T-helper 2 cell (primary cell): ENCODE results near the gene MPL.
"Not testable (repeated sequence)": the region's sequence is repeated elsewhere in the genome, so short reads cannot be mapped to it uniquely, and the experiment has no call there.

ENCODE experiments used
- DNase-seq, 5 experiments: peaks; one replicate each; pipeline versions ENCODE4 v3.0.0 to v3.0.0-alpha.2; 2012 to 2022

The MPL gene

DNA sequence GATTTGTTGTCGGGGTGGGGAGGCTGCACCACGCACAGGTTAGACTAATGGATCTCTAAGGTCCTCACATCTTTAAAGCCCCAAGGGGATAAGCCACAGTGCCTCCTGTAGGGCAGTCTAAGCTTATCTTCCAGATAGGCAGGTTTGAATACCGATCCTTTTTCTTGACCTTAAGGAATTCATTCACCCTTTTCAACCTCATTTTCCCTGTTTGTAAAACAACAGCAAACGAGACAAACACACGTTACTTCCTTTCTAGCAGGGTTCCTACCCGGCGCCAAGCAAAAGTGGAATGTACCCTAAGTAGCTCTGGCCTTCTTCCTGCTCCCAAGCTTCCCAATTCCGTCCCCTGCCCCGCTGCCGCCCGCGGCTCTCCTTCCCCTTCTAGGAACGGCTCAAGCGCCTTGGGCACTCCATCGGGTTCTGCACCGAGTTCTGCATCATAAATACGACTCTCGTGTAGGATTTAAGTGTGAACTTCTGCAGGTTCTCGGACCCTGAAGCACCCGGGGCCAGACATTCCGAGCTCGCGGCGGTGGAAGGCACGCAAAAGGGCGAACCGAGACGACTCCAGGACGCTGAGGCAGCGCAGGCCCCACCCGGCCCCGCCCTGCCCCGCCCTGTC, 20.6 kb downstream of the MPL start:
- peak in 1 of 5 experiments; percentile 35 for DNase-seq

DNA sequence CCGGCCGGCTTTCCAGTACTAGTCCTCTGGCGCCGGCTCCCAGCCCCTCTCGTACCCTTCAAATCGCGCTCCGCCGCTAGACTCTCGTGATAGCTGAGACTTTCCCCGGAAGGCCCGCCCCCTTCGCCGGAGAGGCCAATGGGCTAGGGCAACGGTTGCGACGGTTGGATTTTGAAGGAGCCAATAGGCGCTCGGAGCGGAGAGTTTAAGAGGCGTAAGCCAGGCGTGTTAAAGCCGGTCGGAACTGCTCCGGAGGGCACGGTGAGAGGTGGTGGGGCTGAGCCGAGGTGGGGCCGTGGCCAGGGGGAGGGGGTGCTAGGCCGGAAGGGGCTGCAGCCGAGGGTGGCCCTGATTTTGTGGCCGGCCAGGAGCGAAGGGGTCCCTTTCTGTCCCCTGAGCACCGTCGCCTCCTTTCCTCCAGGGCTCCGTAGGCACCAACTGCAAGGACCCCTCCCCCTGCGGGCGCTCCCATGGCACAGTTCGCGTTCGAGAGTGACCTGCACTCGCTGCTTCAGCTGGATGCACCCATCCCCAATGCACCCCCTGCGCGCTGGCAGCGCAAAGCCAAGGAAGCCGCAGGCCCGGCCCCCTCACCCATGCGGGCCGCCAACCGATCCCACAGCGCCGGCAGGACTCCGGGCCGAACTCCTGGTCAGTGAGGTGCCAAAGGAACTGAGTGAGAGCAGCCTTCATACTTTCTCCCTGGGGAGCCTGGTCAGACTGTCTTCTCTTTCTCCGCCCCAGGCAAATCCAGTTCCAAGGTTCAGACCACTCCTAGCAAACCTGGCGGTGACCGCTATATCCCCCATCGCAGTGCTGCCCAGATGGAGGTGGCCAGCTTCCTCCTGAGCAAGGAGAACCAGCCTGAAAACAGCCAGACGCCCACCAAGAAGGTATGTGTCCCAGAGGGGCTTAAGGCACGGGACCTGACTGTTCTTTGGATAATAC, 21.4 kb downstream of the MPL start, which contains the start of gene CDC20:
Gene CDC20, plus strand, starts transcription at position 236 of the 948 bp plus-strand sequence. Its CDS starts 235 bp downstream, at position 471.
- DNase-seq = peak; percentile 92 to 99 (median 96)

- no peak for DNase-seq
These were observed 22.1 kb downstream of the MPL start for GRCh38 chr1:43359696-43360095.

- DNase-seq = no peak
These were observed 23.0 kb downstream of the MPL start for GRCh38 chr1:43360616-43361015.

- peak in 1 of 5 experiments; percentile 24 for DNase-seq
These were observed 25.8 kb downstream of the MPL start for GRCh38 chr1:43363283-43363934.

GRCh38 chr1:43363935-43364525, 26.4 kb downstream of the MPL start:
- no peak for DNase-seq

DNA sequence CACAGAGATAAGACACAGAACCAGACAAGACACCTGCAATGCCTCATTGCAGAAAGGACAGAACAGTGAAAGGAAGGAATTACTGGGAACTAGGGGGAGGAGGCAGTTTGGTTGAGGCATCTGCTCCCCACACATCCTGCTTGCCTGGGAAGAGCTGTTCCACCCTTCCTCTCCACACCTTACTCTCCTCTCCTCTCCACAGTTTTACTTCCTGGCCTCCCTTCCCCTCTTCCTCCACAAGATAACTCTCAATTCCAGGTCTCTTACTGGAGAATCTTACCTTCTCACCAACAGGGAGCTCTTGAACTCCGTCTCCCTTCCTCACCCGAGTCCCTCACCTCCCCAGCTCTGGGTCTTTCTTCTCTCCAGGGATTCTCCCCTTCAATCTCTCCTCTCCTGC, 28.1 kb downstream of the MPL start:
- no peak for DNase-seq

DNA sequence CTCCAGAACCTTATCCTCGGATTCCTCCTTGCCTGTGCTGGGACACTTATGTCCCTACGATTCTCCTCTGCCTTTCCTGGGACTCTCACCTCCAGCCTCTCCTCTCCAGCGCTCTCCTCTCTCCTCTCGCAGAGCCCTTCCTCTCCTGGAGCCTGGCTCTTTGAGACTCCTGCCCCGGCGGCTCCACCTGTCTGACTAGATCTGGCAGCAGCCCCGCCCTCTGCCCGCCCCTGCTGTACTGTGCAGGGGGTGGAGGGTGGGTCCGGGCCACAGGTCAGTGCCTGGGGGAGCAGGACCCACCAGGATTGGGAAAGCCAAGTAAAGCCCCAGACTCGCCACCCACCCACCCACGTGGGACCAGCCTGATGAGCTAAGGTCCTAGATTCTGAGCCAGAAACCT, 28.6 kb downstream of the MPL start:
- DNase-seq = no peak

DNA sequence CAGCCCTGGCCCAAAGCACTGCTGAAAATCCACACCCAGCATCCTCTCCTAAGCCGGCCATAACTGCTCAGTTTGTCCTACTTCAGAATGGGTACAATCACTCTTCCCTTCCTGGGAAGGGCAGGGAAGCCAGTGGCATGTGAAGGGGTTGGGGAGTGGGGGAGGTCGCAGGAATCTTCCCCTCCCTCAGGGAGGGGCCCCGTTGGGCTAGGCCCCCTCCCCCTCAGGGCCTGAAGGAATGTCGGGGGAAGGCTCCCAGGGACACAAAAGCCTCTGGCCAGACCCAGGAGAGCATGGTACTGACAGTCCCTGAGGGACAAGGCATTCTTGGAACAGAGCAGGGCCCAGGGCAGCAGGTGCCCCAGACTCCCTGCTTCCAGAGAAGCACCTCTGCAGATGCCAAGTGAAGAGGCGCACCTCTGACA, 29.0 kb downstream of the MPL start:
- DNase-seq = no peak

- peak in 3 of 5 experiments; percentile 9 to 51 (median 37) for DNase-seq
These were observed 29.6 kb downstream of the MPL start for GRCh38 chr1:43367026-43367903.

DNA sequence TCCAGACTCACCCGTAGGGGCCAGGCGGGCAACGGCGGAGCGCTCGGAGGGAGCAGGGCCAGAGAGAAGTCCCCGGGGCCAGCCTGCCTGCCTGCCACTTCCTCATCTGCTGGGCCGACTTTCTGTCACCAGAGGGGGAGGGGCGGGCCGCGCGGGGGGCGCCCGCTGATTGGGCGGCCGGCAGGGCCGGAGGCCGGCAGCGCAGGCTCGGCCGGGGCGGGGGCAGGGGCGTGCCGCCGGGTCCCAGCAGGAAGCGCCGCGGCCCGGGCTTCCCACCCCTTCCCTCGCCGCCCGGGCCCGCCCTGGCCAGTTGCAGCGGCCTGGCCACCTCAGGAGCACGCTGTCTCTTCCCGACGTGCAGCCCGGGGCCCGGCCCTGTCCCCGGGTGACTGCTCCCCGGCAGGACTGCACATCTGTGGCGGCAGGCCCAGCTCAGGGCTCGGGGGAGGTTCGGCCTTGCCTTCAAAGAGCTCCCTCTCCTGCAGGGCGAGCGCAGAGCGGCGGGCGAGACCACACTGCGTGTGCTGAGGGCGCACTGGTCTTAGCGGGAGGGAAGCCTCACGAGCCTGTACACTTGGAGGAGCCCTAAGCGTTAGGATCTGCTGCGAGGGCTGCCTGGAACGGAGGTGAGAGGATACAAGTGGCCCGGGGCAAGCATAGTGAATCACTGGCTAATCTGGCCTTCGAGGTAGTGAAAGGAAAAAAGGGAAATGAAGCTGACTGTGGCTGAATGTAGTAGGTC, 30.5 kb downstream of the MPL start, which contains the start of gene ELOVL1:
Gene ELOVL1, minus strand, starts transcription at position 108 of the 742 bp plus-strand sequence. CDS start 2,402 bp downstream, outside the sequence.
- DNase-seq = peak; percentile 67 to 92 (median 75)

DNA sequence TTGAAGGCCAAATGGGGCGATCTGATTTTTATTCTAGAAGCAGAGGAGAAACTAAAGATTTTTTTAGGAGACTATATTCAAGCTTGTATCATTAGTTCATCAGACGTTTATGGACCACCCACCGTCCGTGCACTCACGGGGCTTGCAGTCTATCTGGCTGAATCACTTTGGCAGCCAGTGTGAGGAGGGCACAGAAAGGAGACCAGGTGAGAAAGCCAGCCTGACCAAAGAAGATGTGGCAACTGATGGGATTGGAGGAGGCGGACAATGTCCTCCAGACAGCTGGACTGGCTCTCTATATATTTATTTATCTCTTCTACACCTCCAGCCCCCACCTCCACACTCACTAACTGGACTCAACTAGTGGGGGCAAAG, 31.0 kb downstream of the MPL start:
- DNase-seq = no peak

DNA sequence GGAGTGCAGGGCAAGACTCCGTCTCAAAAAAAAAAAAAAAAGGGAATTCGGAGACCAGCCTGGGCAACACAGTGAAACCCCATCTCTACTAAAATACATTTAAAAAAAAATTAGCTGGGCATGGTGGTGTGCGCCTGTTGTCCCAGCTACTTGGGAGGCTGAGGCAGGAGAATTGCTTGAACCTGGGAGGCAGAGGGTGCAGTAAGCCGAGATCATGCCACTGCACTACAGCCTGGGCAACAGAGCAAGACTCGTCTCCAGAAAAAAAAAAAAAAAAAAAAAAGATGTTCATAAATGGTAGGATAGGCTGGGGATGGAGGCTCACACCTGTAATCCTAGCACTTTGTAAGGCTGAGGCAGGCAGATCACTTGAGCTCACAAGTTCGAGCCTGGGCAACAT, 32.2 kb downstream of the MPL start:
- not testable (repeated sequence) for DNase-seq

- no peak for DNase-seq
These were observed 32.9 kb downstream of the MPL start for GRCh38 chr1:43370564-43370963.

- no peak for DNase-seq
These were observed 34.6 kb downstream of the MPL start for GRCh38 chr1:43372172-43372571.

- DNase-seq = no peak
These were observed 35.7 kb downstream of the MPL start for GRCh38 chr1:43373066-43373940.

DNA sequence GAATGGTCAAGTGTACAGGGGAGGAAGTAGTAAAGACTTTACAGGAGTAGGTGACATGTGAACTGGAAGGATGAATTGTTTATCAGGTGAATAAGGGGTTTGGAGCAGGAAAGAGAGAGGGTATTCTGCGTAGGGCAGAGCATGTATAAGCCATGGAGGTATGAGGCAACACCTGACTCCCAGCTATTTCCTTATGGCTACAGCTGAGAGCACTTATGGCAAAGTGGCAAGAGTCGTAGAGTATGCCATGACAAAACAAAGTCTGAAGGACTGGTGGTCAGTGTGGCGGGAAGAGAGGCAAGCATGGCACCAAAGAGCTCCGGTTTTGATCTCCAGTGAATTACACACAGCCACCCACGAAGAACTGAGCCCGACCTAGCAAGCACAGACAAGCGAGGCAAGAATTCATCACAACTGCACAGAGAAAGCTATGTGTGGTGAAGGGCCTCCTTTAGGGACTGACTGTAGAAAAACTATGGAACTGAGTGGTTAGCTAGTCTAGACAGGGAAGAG, 39.2 kb downstream of the MPL start:
- DNase-seq = no peak

- DNase-seq = no peak
These were observed 40.2 kb downstream of the MPL start for GRCh38 chr1:43377831-43378230.

GRCh38 chr1:43379476-43379875, 41.9 kb downstream of the MPL start:
- no peak for DNase-seq

GRCh38 chr1:43381612-43382011, 44.0 kb downstream of the MPL start:
- DNase-seq = no peak
